PC-3 (cell line): ENCODE results near the gene CEP41. TPM values are rescaled to one million over a fixed set of nuclear protein-coding genes. Genes with fewer than 3 reads are reported as not detected.

Experiments
- ATAC-seq: fragments of 200-7000 bp; cut with Tn5 transposase; 2 replicates; pipeline ENCODE4 v1.9.1; 2020; ENCODE audit warnings: mild to moderate bottlenecking, moderate library complexity
- BruUV-seq: library from RNA; stranded (reverse); fragments of 400-500 nt; replicated peaks from 2 replicates; lab custom pipeline; 2021; lab: Mats Ljungman, UMichigan
- CTCF ChIA-PET: fragments of 300-600 bp; sonication (Branson Sonifier 250); formaldehyde crosslinking; loops from one replicate; lab custom pipeline; 2022; ENCODE audit warnings: antibody characterized with exemption; lab: Charles Lee
- POLR2A ChIA-PET: fragments of 300-600 bp; sonication (Branson Sonifier 250); formaldehyde crosslinking; loops from one replicate; lab custom pipeline; 2022; ENCODE audit warnings: antibody characterized with exemption; ENCODE audit not compliant: unreplicated experiment; lab: Charles Lee
- DNase-seq: peaks from one replicate; pipeline ENCODE4 v3.0.0-alpha.2; 2015
- H2AFZ ChIP-seq: fragments of 300-600 bp; sonication (generic); 2 replicates; pipeline ENCODE4 v1.6.0; 2016; ENCODE audit warnings: antibody characterized with exemption, low read length
- H3F3A ChIP-seq: fragments of 300-600 bp; sonication (generic); one replicate; pipeline ENCODE4 v1.6.0; 2017; ENCODE audit warnings: antibody characterized with exemption, low read length, control low read depth, mild to moderate bottlenecking; ENCODE audit not compliant: unreplicated experiment
- H3K27ac ChIP-seq: fragments of 300-600 bp; sonication (generic); 2 replicates; pipeline ENCODE4 v1.5.1; 2016; ENCODE audit warnings: mild to moderate bottlenecking, low read length
- H3K27me3 ChIP-seq: fragments of 300-600 bp; sonication (generic); 2 replicates; pipeline ENCODE4 v1.6.1; 2016; ENCODE audit warnings: low read length, mixed read lengths
- H3K36me3 ChIP-seq: fragments of 300-600 bp; sonication (generic); 2 replicates; pipeline ENCODE4 v1.6.1; 2016; ENCODE audit warnings: low read depth, mixed run types, low read length, mixed read lengths
- H3K4me1 ChIP-seq: fragments of 300-600 bp; sonication (generic); 2 replicates; pipeline ENCODE4 v1.5.1; 2016; ENCODE audit warnings: low read length; ENCODE audit not compliant: insufficient read depth
- H3K4me2 ChIP-seq: fragments of 300-600 bp; sonication (generic); 2 replicates; pipeline ENCODE4 v1.6.0; 2016; ENCODE audit warnings: low read length
- H3K4me3 ChIP-seq: fragments of 300-600 bp; sonication (generic); 2 replicates; pipeline ENCODE4 v1.5.1; 2016; ENCODE audit warnings: mild to moderate bottlenecking, low read length, mixed read lengths
- H3K79me2 ChIP-seq: fragments of 300-600 bp; sonication (generic); 2 replicates; pipeline ENCODE4 v1.6.1; 2017; ENCODE audit warnings: low read length, mixed read lengths
- H3K9ac ChIP-seq: fragments of 300-600 bp; sonication (generic); 2 replicates; pipeline ENCODE4 v1.6.0; 2016; ENCODE audit warnings: mild to moderate bottlenecking, low read length
- H3K9me2 ChIP-seq: fragments of 300-600 bp; sonication (generic); replicated peaks from 2 replicates; pipeline ENCODE4 v1.6.1; 2016; ENCODE audit warnings: mixed run types, low read length, mixed read lengths
- H3K9me3 ChIP-seq: fragments of 300-600 bp; sonication (generic); 2 replicates; pipeline ENCODE4 v1.6.1; 2016; ENCODE audit warnings: low read length, mixed read lengths
- H4K20me1 ChIP-seq: fragments of 300-600 bp; sonication (generic); 2 replicates; pipeline ENCODE4 v1.6.1; 2016; ENCODE audit warnings: low read length, mixed read lengths
- CTCF ChIP-seq: fragments of 300-600 bp; sonication (generic); conservative IDR thresholded peaks from 2 replicates; pipeline ENCODE4 v1.5.1; 2017; ENCODE audit warnings: antibody characterized with exemption, low read depth, mild to moderate bottlenecking, low read length
- EZH2 ChIP-seq: fragments of 300-600 bp; sonication (generic); IDR thresholded peaks from one replicate; pipeline ENCODE4 v1.6.1; 2017; ENCODE audit warnings: antibody characterized with exemption, mild to moderate bottlenecking, low read length; ENCODE audit not compliant: unreplicated experiment
- EZH2phosphoT487 ChIP-seq: fragments of 300-600 bp; sonication (generic); IDR thresholded peaks from 2 replicates; pipeline ENCODE4 v1.6.1; 2018; ENCODE audit warnings: mild to moderate bottlenecking, antibody characterized with exemption, low read length, borderline replicate concordance
- intact Hi-C: fragments of 100-400 bp; cut with micrococcal nuclease; formaldehyde crosslinking; loops from 2 replicates; pipeline ENCODE4 v1.9.0; 2023
- total RNA-seq: library from RNA; depleted of rRNA; stranded (reverse); fragments of >200 nt; gene quantifications from 2 replicates; pipeline ENCODE4 v1.2.3, GENCODE V29; 2014

CEP41 gene
- total RNA-seq, 1 experiment from 2014 or later: 10.4 TPM

- CTCF ChIA-PET: no interaction called here
- Histone ChIP-seq H3K9me2 (no peaks in the 10 kb centered on the region), H3K36me3 (no peaks in the 10 kb centered on the region), H3K9me3 (no peaks in the 10 kb centered on the region), H4K20me1 (no peaks in the 10 kb centered on the region), H2AFZ (no peak overlapping the region), H3F3A (peaks cover 3% of the 10 kb centered on the region), H3K4me2 (no peak overlapping the region), H3K79me2 (no peaks in the 10 kb centered on the region), H3K4me3 (no peak overlapping the region), H3K9ac (no peak overlapping the region), H3K27ac (no peak overlapping the region), H3K4me1 (peaks cover 30% of the 10 kb centered on the region), H3K27me3 (no peaks in the 10 kb centered on the region)
- no TSS peak for BruUV-seq
- POLR2A ChIA-PET: no interaction called here
- intact Hi-C loops: no loop called here
- ATAC-seq: no peak
- no peak for DNase-seq
- TF ChIP-seq EZH2 (no peak), EZH2phosphoT487 (no peak), CTCF (no peak)
These were observed 72.7 kb downstream of the CEP41 start for GRCh38 chr7:130367836-130368746.

DNA sequence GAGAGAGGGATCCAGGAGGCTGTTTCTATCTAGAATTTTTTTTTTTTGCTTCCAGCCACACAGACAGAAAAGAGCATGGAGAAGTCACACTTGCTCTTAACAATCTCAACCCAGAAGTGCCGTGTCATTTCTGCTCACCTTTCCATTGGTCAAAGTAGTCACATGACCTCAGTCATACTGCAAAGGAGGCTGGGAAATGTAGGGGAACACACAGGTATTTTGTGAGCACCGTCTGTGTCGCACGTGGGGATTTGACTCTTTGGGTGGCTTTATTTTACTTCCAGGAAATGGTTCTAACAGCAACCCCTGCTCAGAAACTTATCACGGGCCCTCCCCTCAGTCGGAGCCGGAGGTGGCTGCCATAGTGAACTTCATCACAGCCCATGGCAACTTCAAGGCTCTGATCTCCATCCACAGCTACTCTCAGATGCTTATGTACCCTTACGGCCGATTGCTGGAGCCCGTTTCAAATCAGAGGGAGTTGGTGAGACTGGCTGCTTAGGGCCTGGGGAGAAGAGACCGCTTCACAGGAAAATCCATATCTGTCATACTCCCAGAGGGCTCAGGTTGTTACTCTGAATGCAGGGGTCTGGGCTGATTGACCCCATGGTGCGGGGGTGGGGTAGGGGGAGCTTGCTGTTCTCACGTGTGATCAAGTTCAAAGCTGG, 73.6 kb downstream of the CEP41 start:
- H3K9me3 ChIP-seq: no peaks in the 10 kb centered on the region
- H3K4me3 ChIP-seq: no peak overlapping the region
- H3F3A ChIP-seq: peaks cover 3% of the 10 kb centered on the region
- intact Hi-C loops: no loop called here
- no peak for TF ChIP-seq EZH2
- TF ChIP-seq EZH2phosphoT487: no peak
- TF ChIP-seq CTCF: no peak
- ATAC-seq (no peak), DNase-seq (no peak)
- H3K4me2 ChIP-seq: no peak overlapping the region
- no peaks in the 10 kb centered on the region for H4K20me1 ChIP-seq
- H3K4me1 ChIP-seq: peaks cover 37% of the 10 kb centered on the region
- H3K27me3 ChIP-seq: no peaks in the 10 kb centered on the region
- BruUV-seq: no TSS peak
- no peak overlapping the region for H3K9ac ChIP-seq
- ChIA-PET POLR2A (no interaction called here), CTCF (no interaction called here)
- H2AFZ ChIP-seq: no peak overlapping the region
- no peaks in the 10 kb centered on the region for H3K36me3 ChIP-seq
- no peaks in the 10 kb centered on the region for H3K9me2 ChIP-seq
- H3K79me2 ChIP-seq: no peaks in the 10 kb centered on the region
- no peak overlapping the region for H3K27ac ChIP-seq

DNA sequence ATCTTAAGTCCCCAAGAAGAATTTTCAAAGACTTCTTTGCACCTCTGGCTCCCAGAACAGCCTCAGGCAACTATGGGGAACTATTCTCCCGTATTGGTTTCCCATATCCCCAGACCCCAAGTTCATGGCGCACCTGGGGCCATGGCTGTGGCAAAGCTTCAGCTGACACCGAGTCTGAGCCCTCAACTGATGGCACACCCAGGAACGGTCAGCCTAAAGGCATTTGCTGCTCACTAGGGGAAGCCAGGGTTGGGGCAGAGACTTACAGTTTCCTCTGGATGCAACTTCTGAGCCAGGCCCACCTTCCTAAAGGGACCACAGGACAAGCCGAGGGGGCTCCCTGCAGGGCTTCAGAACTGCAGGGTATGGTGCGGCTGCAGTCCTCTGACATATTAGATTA, 74.3 kb downstream of the CEP41 start:
- DNase-seq: peak; percentile 12
- no peak overlapping the region for H3K27ac ChIP-seq
- no peak for ATAC-seq
- no peaks in the 10 kb centered on the region for H3K36me3 ChIP-seq
- H3K4me2 ChIP-seq: no peak overlapping the region
- H3K9ac ChIP-seq: no peak overlapping the region
- POLR2A ChIA-PET: no interaction called here
- no peaks in the 10 kb centered on the region for H4K20me1 ChIP-seq
- BruUV-seq: no TSS peak
- no peaks in the 10 kb centered on the region for H3K79me2 ChIP-seq
- no peaks in the 10 kb centered on the region for H3K9me2 ChIP-seq
- H3K4me1 ChIP-seq: peaks cover 37% of the 10 kb centered on the region
- H3K9me3 ChIP-seq: no peaks in the 10 kb centered on the region
- no peak for TF ChIP-seq EZH2
- no peak for TF ChIP-seq CTCF
- no peak for TF ChIP-seq EZH2phosphoT487
- H2AFZ ChIP-seq: no peak overlapping the region
- no peak overlapping the region for H3K4me3 ChIP-seq
- CTCF ChIA-PET: no interaction called here
- intact Hi-C loops: no loop called here
- H3F3A ChIP-seq: peaks cover 3% of the 10 kb centered on the region
- no peaks in the 10 kb centered on the region for H3K27me3 ChIP-seq
